WI38 (cell line): ENCODE results near the gene SNTB2.
"Not testable (repeated sequence)": the region's sequence is repeated elsewhere in the genome, so short reads cannot be mapped to it uniquely, and the experiment has no call there.

Experiments
- H3K4me3 ChIP-seq: 2 replicates; pipeline ENCODE4 v1.5.1; 2011; ENCODE audit warnings: low read depth, mild to moderate bottlenecking, control low read depth, low read length
- TF ChIP-seq, protein P1 (sequence below): IDR thresholded peaks from 2 replicates; pipeline ENCODE4 v1.5.1; 2012; ENCODE audit warnings: low read depth, mild to moderate bottlenecking, control low read depth, low read length

Gene SNTB2

DNA sequence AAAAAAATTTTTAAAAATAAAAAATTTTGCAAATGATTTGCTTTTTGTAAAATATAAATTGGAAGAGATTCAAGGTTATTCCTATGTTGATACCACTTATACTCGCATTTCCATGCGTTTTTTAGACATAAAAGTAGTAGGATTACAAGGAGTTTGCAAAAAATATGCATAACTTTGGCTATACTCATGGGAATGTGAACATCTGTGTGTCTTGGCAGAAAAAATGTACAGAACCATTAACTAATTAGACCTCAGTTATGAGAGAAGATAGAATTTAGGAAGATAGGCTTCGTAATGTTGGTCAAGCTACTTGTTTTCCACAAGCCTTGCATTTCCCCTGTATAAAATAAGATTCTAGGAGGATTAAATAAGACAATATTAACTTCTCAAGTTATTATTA is 63.1 kb downstream of the SNTB2 start:
- TF ChIP-seq, protein P1, sequence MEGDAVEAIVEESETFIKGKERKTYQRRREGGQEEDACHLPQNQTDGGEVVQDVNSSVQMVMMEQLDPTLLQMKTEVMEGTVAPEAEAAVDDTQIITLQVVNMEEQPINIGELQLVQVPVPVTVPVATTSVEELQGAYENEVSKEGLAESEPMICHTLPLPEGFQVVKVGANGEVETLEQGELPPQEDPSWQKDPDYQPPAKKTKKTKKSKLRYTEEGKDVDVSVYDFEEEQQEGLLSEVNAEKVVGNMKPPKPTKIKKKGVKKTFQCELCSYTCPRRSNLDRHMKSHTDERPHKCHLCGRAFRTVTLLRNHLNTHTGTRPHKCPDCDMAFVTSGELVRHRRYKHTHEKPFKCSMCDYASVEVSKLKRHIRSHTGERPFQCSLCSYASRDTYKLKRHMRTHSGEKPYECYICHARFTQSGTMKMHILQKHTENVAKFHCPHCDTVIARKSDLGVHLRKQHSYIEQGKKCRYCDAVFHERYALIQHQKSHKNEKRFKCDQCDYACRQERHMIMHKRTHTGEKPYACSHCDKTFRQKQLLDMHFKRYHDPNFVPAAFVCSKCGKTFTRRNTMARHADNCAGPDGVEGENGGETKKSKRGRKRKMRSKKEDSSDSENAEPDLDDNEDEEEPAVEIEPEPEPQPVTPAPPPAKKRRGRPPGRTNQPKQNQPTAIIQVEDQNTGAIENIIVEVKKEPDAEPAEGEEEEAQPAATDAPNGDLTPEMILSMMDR: no peak
- H3K4me3 ChIP-seq: no peak overlapping the region

DNA sequence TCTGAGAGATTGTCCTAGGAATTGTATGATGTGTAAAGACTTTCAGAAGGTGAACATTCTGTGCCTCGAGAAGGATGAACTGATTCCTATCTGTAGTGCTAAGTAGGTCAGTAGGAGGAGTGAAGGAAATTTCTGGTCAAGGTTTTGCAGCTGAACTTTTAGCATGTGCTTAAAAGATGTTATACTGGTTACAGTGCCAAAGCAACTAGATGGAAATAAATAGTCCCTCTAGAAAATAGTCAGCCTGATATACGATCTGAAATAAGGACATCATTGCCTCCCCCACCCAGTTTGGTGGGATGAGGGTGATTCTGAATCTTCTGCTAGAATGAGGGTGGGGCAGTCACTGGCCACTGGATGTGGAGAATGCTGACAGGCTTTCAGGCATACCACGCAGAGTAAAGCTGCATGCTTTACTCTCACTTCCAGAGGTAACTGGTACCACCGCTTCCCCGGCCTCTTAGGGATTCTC is 66.9 kb downstream of the SNTB2 start:
- TF ChIP-seq, protein P1: no peak
- H3K4me3 ChIP-seq: no peak overlapping the region

DNA sequence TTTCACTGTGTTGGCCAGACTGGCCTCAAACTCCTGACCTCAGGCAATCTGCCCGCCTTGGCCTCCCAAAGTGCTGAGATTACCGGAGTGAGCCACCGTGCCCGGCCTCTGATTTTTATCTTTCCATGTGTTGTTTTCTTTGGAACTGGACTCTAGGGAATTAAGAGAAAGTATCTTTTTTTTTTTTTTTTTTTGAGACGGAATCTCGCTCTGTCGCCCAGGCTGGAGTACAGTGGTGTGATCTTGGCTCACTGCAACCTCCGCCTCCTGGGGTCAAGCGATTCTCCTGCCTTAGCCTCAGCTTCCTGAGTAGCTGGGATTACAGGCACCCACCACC is 72.4 kb downstream of the SNTB2 start:
- H3K4me3 ChIP-seq: not testable (repeated sequence)

DNA sequence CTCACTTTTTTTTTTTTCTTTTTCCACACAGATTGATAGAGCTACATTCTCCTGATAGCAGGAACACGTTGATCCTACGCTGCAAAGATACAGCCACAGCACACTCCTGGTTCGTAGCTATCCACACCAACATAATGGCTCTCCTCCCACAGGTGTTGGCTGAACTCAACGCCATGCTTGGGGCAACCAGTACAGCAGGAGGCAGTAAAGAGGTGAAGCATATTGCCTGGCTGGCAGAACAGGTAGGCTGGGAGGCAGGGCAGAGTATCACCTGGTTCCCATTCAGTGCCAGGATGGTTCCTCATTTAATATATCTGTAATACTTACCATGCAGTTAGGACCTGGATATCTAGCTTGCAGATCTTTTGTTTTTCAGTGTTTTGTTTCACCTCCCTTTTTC is 73.1 kb downstream of the SNTB2 start:
- no peak overlapping the region for H3K4me3 ChIP-seq
- TF ChIP-seq, protein P1: no peak

DNA sequence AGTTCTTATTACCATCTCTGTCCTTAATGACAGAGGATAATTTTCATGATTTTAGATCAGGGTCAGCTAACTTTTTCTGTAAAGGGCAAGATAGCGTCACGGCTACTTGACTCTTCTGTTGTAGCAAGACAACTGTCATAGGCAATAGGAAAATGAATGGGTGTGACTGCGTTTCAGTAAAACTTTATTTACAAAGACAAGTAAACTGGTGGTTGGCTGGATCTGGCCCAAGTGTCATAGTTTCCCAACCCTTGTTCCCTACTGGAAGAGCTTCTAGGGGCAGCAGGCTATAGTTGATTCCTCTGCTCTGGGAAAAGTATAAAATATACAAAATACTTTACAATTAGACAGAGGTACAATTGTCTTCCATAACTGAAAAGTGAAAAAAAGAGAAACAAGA is 73.5 kb downstream of the SNTB2 start:
- no peak overlapping the region for H3K4me3 ChIP-seq
- TF ChIP-seq, protein P1: no peak

DNA sequence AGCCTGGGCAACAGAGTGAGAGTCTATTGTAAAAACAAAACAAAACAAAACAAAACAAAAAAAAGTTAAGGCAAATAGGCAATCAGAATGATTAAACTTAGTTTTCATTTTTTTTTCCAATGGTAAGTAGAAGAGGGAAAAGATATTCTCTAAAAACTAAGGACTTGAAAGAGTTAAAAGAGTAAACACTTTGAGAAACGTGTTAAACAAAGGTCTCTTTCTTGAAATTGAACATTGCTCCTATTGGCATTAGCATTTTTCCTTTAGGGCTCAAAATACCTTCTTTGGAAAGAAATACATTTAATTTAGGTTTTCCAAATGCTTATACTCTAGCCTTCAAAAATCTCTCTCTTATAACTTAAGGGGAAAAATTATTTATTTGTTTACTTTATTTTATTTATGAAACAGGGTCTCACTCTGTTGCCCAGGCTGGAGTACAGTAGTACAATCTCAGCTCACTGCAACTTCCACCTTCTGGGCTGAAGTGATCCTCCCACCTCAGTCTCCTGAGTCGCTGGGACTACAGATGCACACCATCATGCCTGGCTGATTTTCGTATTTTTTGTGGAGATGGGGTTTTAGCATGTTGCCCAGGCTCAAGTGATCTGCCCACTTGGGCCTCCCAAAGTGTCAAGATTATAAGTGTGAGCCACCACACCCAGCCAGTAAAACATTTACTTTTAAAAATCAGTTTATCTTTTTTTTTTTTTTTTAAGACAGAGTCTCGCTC is 79.5 kb downstream of the SNTB2 start:
- H3K4me3 ChIP-seq: no peak overlapping the region
- TF ChIP-seq, protein P1: no peak

DNA sequence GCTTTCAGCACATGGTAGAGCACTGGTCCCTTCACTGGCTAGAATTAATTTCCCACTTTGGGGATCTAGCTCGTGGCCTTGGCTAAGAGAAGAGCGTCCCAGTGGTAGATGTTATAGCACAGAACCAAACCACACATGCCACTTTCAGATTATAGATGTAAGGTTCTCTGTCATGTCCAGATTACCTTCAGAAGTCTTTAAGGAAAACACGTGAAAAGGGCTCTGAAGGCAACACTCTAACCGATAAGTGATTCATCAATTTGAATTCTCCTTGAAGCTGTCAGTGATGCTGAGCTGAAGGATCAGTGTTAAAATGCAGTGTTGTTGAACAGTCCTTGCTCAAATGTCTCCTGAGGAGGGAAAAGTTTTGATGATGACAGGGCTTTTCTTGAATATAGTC is 80.7 kb downstream of the SNTB2 start:
- TF ChIP-seq, protein P1: no peak
- H3K4me3 ChIP-seq: no peak overlapping the region

DNA sequence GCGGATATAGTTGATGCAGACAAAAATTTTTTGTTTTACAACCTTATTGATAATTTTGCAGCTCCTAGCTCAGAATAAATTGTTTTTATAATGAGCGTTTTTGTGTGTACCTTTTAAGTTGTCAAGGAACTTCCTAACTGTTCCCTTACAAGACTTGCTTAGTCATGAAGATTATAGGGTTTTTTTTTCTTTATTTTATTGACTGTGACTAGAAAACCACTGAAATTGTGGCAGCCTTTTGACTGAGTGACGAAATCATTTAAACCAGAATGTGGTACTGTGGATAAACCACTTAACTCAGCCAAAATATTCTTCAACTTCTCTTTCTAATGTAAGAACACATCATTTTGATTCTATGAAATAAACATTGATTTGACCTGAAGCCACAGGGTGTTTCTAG is 83.4 kb downstream of the SNTB2 start:
- TF ChIP-seq, protein P1: no peak
- H3K4me3 ChIP-seq: no peak overlapping the region
